NCI-H2196 (cell line): ENCODE measurements around the gene KISS1R.

Source experiments
- DNase-seq: peaks from one replicate; lab custom pipeline; 2025; ENCODE audit not compliant: unreplicated experiment; lab: John Stamatoyannopoulos, UW

The KISS1R gene

GRCh38 chr19:966485-967088 lies 49.5 kb downstream of the KISS1R start:
- DNase-seq, result no peak
